ENCODE data around the gene DNAH8. TPM values are rescaled to one million over a fixed set of nuclear protein-coding genes. Genes with fewer than 3 reads are reported as not detected.

DNAH8 gene
- total RNA-seq, 1 experiment from 2014 or later = not detected

- Histone ChIP-seq H3K36me3 (ENCODE audit: control insufficient read depth, insufficient read depth, low read length) (no peaks in the 10 kb centered on the region), H3K4me1 (ENCODE audit: control insufficient read depth, insufficient read depth, low read length) (no peaks in the 10 kb centered on the region), H3K4me3 (ENCODE audit: low read depth in 2 of 2, low read length in 2 of 2) (no peak overlapping the region), H3K27me3 (ENCODE audit: control insufficient read depth, insufficient read depth, low read length) (peaks cover 9% of the 10 kb centered on the region), H3K9me3 (ENCODE audit: control insufficient read depth, insufficient read depth, low read depth, low read length) (no peaks in the 10 kb centered on the region), H3K27ac (ENCODE audit: low read length) (no peak overlapping the region)
- intact Hi-C loops (cut with micrococcal nuclease; ENCODE audit: unreplicated experiment) = no loop called here
- DNase-seq (ENCODE audit: low read depth, low spot score) = no peak
- CTCF ChIA-PET = no interaction called here
- BruUV-seq (replicated peaks) = no TSS peak
- ATAC-seq = no peak
- TF ChIP-seq, protein P1, sequence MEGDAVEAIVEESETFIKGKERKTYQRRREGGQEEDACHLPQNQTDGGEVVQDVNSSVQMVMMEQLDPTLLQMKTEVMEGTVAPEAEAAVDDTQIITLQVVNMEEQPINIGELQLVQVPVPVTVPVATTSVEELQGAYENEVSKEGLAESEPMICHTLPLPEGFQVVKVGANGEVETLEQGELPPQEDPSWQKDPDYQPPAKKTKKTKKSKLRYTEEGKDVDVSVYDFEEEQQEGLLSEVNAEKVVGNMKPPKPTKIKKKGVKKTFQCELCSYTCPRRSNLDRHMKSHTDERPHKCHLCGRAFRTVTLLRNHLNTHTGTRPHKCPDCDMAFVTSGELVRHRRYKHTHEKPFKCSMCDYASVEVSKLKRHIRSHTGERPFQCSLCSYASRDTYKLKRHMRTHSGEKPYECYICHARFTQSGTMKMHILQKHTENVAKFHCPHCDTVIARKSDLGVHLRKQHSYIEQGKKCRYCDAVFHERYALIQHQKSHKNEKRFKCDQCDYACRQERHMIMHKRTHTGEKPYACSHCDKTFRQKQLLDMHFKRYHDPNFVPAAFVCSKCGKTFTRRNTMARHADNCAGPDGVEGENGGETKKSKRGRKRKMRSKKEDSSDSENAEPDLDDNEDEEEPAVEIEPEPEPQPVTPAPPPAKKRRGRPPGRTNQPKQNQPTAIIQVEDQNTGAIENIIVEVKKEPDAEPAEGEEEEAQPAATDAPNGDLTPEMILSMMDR (IDR thresholded peaks at IDR 0.05) = no peak
- TF ChIP-seq TCF7L2 (IDR thresholded peaks at IDR 0.05; ENCODE audit: low read depth, low read length) (no peak), REST (IDR thresholded peaks at IDR 0.05; ENCODE audit: insufficient read depth in 1 of 2, low read depth in 2 of 2, low read length in 1 of 2) (no peak), SIN3A (IDR thresholded peaks at IDR 0.05; ENCODE audit: borderline replicate concordance, insufficient read depth, low read depth, low read length) (no peak), POLR2AphosphoS5 (IDR thresholded peaks at IDR 0.05; ENCODE audit: low read depth, low read length) (no peak)
- POLR2A ChIA-PET = no interaction called here
- in situ Hi-C loops (cut with HindIII; ENCODE audit: low pct_unique_long_range_greater_than_20kb, low sequenced_read_pairs) = no loop called here
These were observed 311.1 kb downstream of the DNAH8 start for GRCh38 chr6:39026175-39026574.

GRCh38 chr6:39029156-39030011 lies 314.3 kb downstream of the DNAH8 start:
- no peak for TF ChIP-seq SIN3A (IDR thresholded peaks at IDR 0.05; ENCODE audit: borderline replicate concordance, insufficient read depth, low read depth, low read length)
- TF ChIP-seq, protein P1 (IDR thresholded peaks at IDR 0.05) = peak; percentile 90
- ATAC-seq (peak; percentile 92), DNase-seq (ENCODE audit: low read depth, low spot score) (peak; percentile 25)
- H3K36me3 ChIP-seq (ENCODE audit: control insufficient read depth, insufficient read depth, low read length) = no peaks in the 10 kb centered on the region
- intact Hi-C loops (cut with micrococcal nuclease; ENCODE audit: unreplicated experiment) = no loop called here
- H3K4me3 ChIP-seq (ENCODE audit: low read depth in 2 of 2, low read length in 2 of 2) = no peak overlapping the region
- H3K27me3 ChIP-seq (ENCODE audit: control insufficient read depth, insufficient read depth, low read length) = peaks cover 26% of the 10 kb centered on the region
- no TSS peak for BruUV-seq (replicated peaks)
- no peak overlapping the region for H3K27ac ChIP-seq (ENCODE audit: low read length)
- in situ Hi-C loops (cut with HindIII; ENCODE audit: low pct_unique_long_range_greater_than_20kb, low sequenced_read_pairs) = no loop called here
- H3K4me1 ChIP-seq (ENCODE audit: control insufficient read depth, insufficient read depth, low read length) = no peaks in the 10 kb centered on the region
- no peaks in the 10 kb centered on the region for H3K9me3 ChIP-seq (ENCODE audit: control insufficient read depth, insufficient read depth, low read depth, low read length)
- ChIA-PET CTCF (interaction anchor here (1.5 kb wide), 1 partner anchor 56 kb away, joined by 5 read pairs; no protein-coding TSS in a partner anchor), POLR2A (no interaction called here)

All from Panc1 (cell line).